GM19238 (cell line): Measurements from ENCODE around the gene ARHGAP21.
A peak's percentile ranks its signal among the peaks of the same experiment; 100 is the strongest.

ENCODE experiments used
- DNase-seq: peaks from one replicate; pipeline ENCODE4 v3.0.0; 2011; ENCODE audit warnings: low spot score; ENCODE audit not compliant: insufficient read length

ARHGAP21 gene

GRCh38 chr10:24579448-24579847 lies 144.2 kb downstream of the ARHGAP21 start:
- no peak for DNase-seq

- no peak for DNase-seq
Measured at GRCh38 chr10:24575481-24576002, 148.1 kb downstream of the ARHGAP21 start.

- no peak for DNase-seq
Measured at GRCh38 chr10:24574578-24575155, 149.0 kb downstream of the ARHGAP21 start.

GRCh38 chr10:24574161-24574560 lies 149.5 kb downstream of the ARHGAP21 start:
- DNase-seq, result no peak

- DNase-seq, result no peak
Measured at GRCh38 chr10:24571870-24572450, 151.7 kb downstream of the ARHGAP21 start.

GRCh38 chr10:24570658-24571426 lies 152.8 kb downstream of the ARHGAP21 start:
- no peak for DNase-seq

- DNase-seq, result no peak
Measured at GRCh38 chr10:24569828-24570657, 153.6 kb downstream of the ARHGAP21 start.

- no peak for DNase-seq
Measured at GRCh38 chr10:24569330-24569796, 154.3 kb downstream of the ARHGAP21 start.

- DNase-seq, result no peak
Measured at GRCh38 chr10:24568042-24568441, 155.6 kb downstream of the ARHGAP21 start.

GRCh38 chr10:24561453-24561852 lies 162.2 kb downstream of the ARHGAP21 start:
- no peak for DNase-seq

- DNase-seq, result no peak
Measured at GRCh38 chr10:24556750-24557742, 166.6 kb downstream of the ARHGAP21 start.

GRCh38 chr10:24556126-24556749 lies 167.4 kb downstream of the ARHGAP21 start:
- no peak for DNase-seq

GRCh38 chr10:24554036-24554435 lies 169.7 kb downstream of the ARHGAP21 start:
- DNase-seq, result no peak

- no peak for DNase-seq
Measured at GRCh38 chr10:24553051-24553612, 170.6 kb downstream of the ARHGAP21 start.

- DNase-seq, result peak; percentile 25
Measured at GRCh38 chr10:24552346-24553016, 171.2 kb downstream of the ARHGAP21 start.

GRCh38 chr10:24551161-24551560 lies 172.5 kb downstream of the ARHGAP21 start:
- DNase-seq, result no peak

GRCh38 chr10:24550680-24551079 lies 173.0 kb downstream of the ARHGAP21 start:
- DNase-seq, result no peak

- DNase-seq, result no peak
Measured at GRCh38 chr10:24545585-24545984, 178.1 kb downstream of the ARHGAP21 start.

GRCh38 chr10:24544776-24545175 lies 178.9 kb downstream of the ARHGAP21 start:
- DNase-seq, result no peak
